K562 (cell line): ENCODE measurements around the gene KIF7. TPM values are rescaled to one million over a fixed set of nuclear protein-coding genes. Genes with fewer than 3 reads are reported as not detected.

ENCODE experiments used
- ATAC-seq: fragments of 200-7000 bp; cut with Tn5 transposase; 3 replicates; pipeline ENCODE4 v1.9.1; 2020; ENCODE audit warnings: moderate library complexity
- BruUV-seq: library from RNA; stranded (reverse); fragments of 400-500 nt; replicated peaks from 2 replicates; lab custom pipeline; 2021; lab: Mats Ljungman, UMichigan
- CTCF ChIA-PET: fragments of 300-600 bp; formaldehyde crosslinking; extraction: SDS; loops from one replicate; lab custom pipeline; 2021; ENCODE audit warnings: low intra/inter-chr PET ratio; lab: Yijun Ruan, JAX
- POLR2A ChIA-PET: fragments of 300-600, 350-650 bp; sonication (Branson Sonifier 250); formaldehyde crosslinking; extraction: SDS; loops from one replicate; lab custom pipeline; 2021; ENCODE audit warnings: antibody characterized with exemption, inconsistent platforms; lab: Yijun Ruan, JAX
- DNase-seq, 4 experiments: peaks; one replicate each; pipeline versions ENCODE4 v3.0.0 to v3.0.0-alpha.2; 2011 to 2018; ENCODE audit warnings: low spot score in 3 of 4, mixed read lengths in 3 of 4; ENCODE audit errors: extremely low read depth in 1 of 4
- FAIRE-seq: peaks from 2 replicates; lab custom pipeline; 2011; peaks lifted over from hg19 to GRCh38; lab: Jason Lieb, UNC
- H2AFZ ChIP-seq: 2 replicates; pipeline ENCODE4 v1.6.0; 2011; ENCODE audit warnings: low read depth, low read length, control low read depth, inconsistent platforms
- H3K27ac ChIP-seq: fragments of 200-600 bp; 3 replicates; pipeline ENCODE4 v1.8.0; 2011; ENCODE audit warnings: low read depth, mild to moderate bottlenecking, control low read depth, inconsistent platforms, low read length, moderate library complexity, mixed read lengths; ENCODE audit errors: extremely low read depth
- H3K27me3 ChIP-seq, 2 experiments: fragments of 300-600 bp in 1 of 2; 2 replicates in 1 of 2; 3 replicates in 1 of 2; pipeline versions ENCODE4 v1.6.0 to v1.8.0; 2011; ENCODE audit warnings: inconsistent platforms in 2 of 2, low read length in 2 of 2, mild to moderate bottlenecking in 1 of 2, mixed read lengths in 1 of 2, moderate library complexity in 1 of 2; ENCODE audit not compliant: control insufficient read depth in 2 of 2, insufficient read depth in 2 of 2
- H3K36me3 ChIP-seq: fragments of 300-600 bp; 3 replicates; pipeline ENCODE4 v1.8.0; 2011; ENCODE audit warnings: mild to moderate bottlenecking, low read length, inconsistent platforms; ENCODE audit not compliant: control insufficient read depth, insufficient read depth
- H3K4me1 ChIP-seq, 2 experiments: fragments of 200-600 bp in 1 of 2; replicated peaks in 1 of 2; 2 replicates in 1 of 2; 3 replicates in 1 of 2; pipeline versions ENCODE4 v1.5.1 to v1.8.0; 2011; ENCODE audit warnings: inconsistent platforms in 2 of 2, low read length in 2 of 2, mild to moderate bottlenecking in 1 of 2, mixed read lengths in 1 of 2, moderate library complexity in 1 of 2; ENCODE audit not compliant: control insufficient read depth in 2 of 2, insufficient read depth in 2 of 2
- H3K4me2 ChIP-seq: 2 replicates; pipeline ENCODE4 v1.6.1; 2011; ENCODE audit warnings: low read length, control low read depth, inconsistent platforms, mixed read lengths; ENCODE audit not compliant: insufficient read depth
- H3K4me3 ChIP-seq: fragments of 200-600 bp; sonication (generic), shearing (Covaris generic); 2 replicates; pipeline ENCODE4 v1.5.1; 2016; ENCODE audit warnings: control low read depth, inconsistent platforms
- H3K79me2 ChIP-seq: fragments of 200-600 bp; 3 replicates; pipeline ENCODE4 v1.8.0; 2011; ENCODE audit warnings: low read length, inconsistent platforms; ENCODE audit not compliant: control insufficient read depth, insufficient read depth
- H3K9ac ChIP-seq, 2 experiments: 2 replicates each; pipeline versions ENCODE4 v1.6.0 to v1.6.1; 2011; ENCODE audit warnings: low read depth in 2 of 2, low read length in 2 of 2, control low read depth in 1 of 2, inconsistent platforms in 1 of 2, mild to moderate bottlenecking in 1 of 2, mixed read lengths in 1 of 2; ENCODE audit not compliant: insufficient read depth in 1 of 2
- H3K9me1 ChIP-seq: one replicate; pipeline ENCODE4 v1.6.0; 2011; ENCODE audit warnings: inconsistent platforms, mild to moderate bottlenecking, low read length, moderate library complexity; ENCODE audit not compliant: control insufficient read depth, insufficient read depth
- H3K9me3 ChIP-seq: replicated peaks from 2 replicates; pipeline ENCODE4 v1.5.1; 2011; ENCODE audit warnings: low read depth, low read length, inconsistent platforms; ENCODE audit not compliant: control insufficient read depth, insufficient read depth
- H4K20me1 ChIP-seq: replicated peaks from 2 replicates; pipeline ENCODE4 v1.6.1; 2011; ENCODE audit warnings: low read length, inconsistent platforms, mixed read lengths; ENCODE audit not compliant: control insufficient read depth, insufficient read depth
- ATF1 ChIP-seq, 2 experiments: fragments of 450-650 bp in 1 of 2; IDR thresholded peaks; 2 replicates each; pipeline ENCODE4 v1.6.1; 2016; ENCODE audit warnings: missing compliant biosample characterization in 1 of 2, missing genetic modification characterization in 1 of 2
- CEBPB ChIP-seq: fragments of 450-650 bp; IDR thresholded peaks from 2 replicates; pipeline ENCODE4 v1.6.1; 2016; ENCODE audit warnings: missing genetic modification characterization, missing compliant biosample characterization
- ESRRB ChIP-seq: fragments of 250-450 bp; sonication (Bioruptor Pico); IDR thresholded peaks from 2 replicates; pipeline ENCODE4 v1.5.0; 2020; ENCODE audit warnings: mild to moderate bottlenecking, moderate library complexity, borderline replicate concordance
- FOXJ2 ChIP-seq: fragments of 200-800 bp; sonication (Bioruptor generic); IDR thresholded peaks from 2 replicates; pipeline ENCODE4 v1.6.1; 2016; ENCODE audit warnings: missing genetic modification characterization, missing compliant biosample characterization
- MEF2D ChIP-seq: conservative IDR thresholded peaks from 2 replicates; pipeline ENCODE4 v1.6.1; 2016; ENCODE audit warnings: low read depth, missing genetic modification characterization, missing compliant biosample characterization
- MXI1 ChIP-seq: IDR thresholded peaks from 2 replicates; pipeline ENCODE4 v1.6.1; 2011; ENCODE audit warnings: low read depth, mild to moderate bottlenecking, improper control_type of control experiment, low read length
- NELFE ChIP-seq: IDR thresholded peaks from 2 replicates; pipeline ENCODE4 v1.6.1; 2011; ENCODE audit warnings: mild to moderate bottlenecking; ENCODE audit not compliant: insufficient read depth, insufficient read length
- NUFIP1 ChIP-seq: fragments of 450-650 bp; IDR thresholded peaks from 2 replicates; pipeline ENCODE4 v1.6.1; 2018; ENCODE audit not compliant: partially characterized antibody
- RHOXF2B ChIP-seq: fragments of 250-450 bp; sonication (Bioruptor Pico); conservative IDR thresholded peaks from 2 replicates; pipeline ENCODE4 v1.5.1; 2021
- SRF ChIP-seq, 2 experiments: fragments of 250-450, 450-650 bp in 1 of 2; sonication (Bioruptor Pico) in 1 of 2; sonication (generic) in 1 of 2; formaldehyde crosslinking; IDR thresholded peaks; 2 replicates each; pipeline versions ENCODE4 v1.5.0 to v1.5.1; 2020 to 2022; ENCODE audit warnings: mild to moderate bottlenecking in 1 of 2, missing genetic modification reagents in 1 of 2
- SRSF3 ChIP-seq: fragments of 200-400 bp; formaldehyde crosslinking; IDR thresholded peaks from 2 replicates; pipeline ENCODE4 v1.6.1; 2016; ENCODE audit warnings: mild to moderate bottlenecking, low read length, moderate library complexity; ENCODE audit not compliant: insufficient read depth
- TAF1 ChIP-seq: IDR thresholded peaks from 2 replicates; pipeline ENCODE4 v1.6.1; 2011; ENCODE audit warnings: mild to moderate bottlenecking, low read length, moderate library complexity; ENCODE audit not compliant: insufficient read depth, control insufficient read depth, severe bottlenecking; ENCODE audit errors: extremely low read depth
- TBP ChIP-seq: optimal IDR thresholded peaks from 2 replicates; pipeline ENCODE3; 2011; ENCODE audit warnings: low read depth, low read length, improper control_type of control experiment
- TCF3 ChIP-seq: sonication (generic); formaldehyde crosslinking; IDR thresholded peaks from 2 replicates; pipeline ENCODE4 v1.4.0; 2020; ENCODE audit warnings: mild to moderate bottlenecking, missing genetic modification reagents
- ZHX1 ChIP-seq: fragments of 150-350 bp; conservative IDR thresholded peaks from 2 replicates; pipeline ENCODE4 v1.6.1; 2014; ENCODE audit warnings: low read length
- ZNF174 ChIP-seq: fragments of 250-450 bp; sonication (Bioruptor Pico); IDR thresholded peaks from 2 replicates; pipeline ENCODE4 v1.4.0; 2020; ENCODE audit warnings: mild to moderate bottlenecking
- WGBS: fragments of 100-300 bp; shearing (Covaris generic); methylation state at CpG from one replicate; pipeline ENCODE4 v1.1.6; 2016; ENCODE audit warnings: low coverage, mixed read lengths; ENCODE audit not compliant: insufficient coverage; ENCODE audit errors: missing lambda C conversion rate; 5-methylcytosine and 5-hydroxymethylcytosine counted together
- in situ Hi-C: fragments of 300-500 bp; cut with MboI; formaldehyde crosslinking; loops from 4 replicates; pipeline ENCODE4 v1.15.0; 2018; ENCODE audit warnings: inconsistent platforms, mixed read lengths
- intact Hi-C: fragments of 100-400 bp; cut with micrococcal nuclease; formaldehyde crosslinking; loops from 2 replicates; pipeline ENCODE4 v1.14.2; 2022
- polyA plus RNA-seq, 8 experiments: library from polyadenylated mRNA; depleted of rRNA in 4 of 8; stranded (reverse) in 5 of 8; unstranded in 3 of 8; fragments of >200 nt; fragmentation: Nextera tagmentation in 2 of 8; fragmentation: Illumina TruSeq in 1 of 8; extraction: Ambion mirVana in 2 of 8; extraction: Trizol in 1 of 8; gene quantifications; 2 replicates each; pipeline versions ENCODE4 v1.2.1 to v1.2.3, GENCODE V29; 2011 to 2014; ENCODE audit warnings: inconsistent platforms in 1 of 8, missing spikeins in 1 of 8
- total RNA-seq, 7 experiments: library from RNA; depleted of rRNA in 6 of 7; stranded (reverse); fragments of >200 nt in 6 of 7; fragmentation: Illumina TruSeq in 2 of 7; extraction: Trizol in 2 of 7; gene quantifications; 2 replicates each; pipeline versions ENCODE4 v1.2.1 to v1.2.3, GENCODE V29; 2011 to 2021; ENCODE audit warnings: low replicate concordance in 1 of 7
- TF ChIP-seq, protein P1 (sequence below): fragments of 250-450 bp; sonication (Bioruptor Pico); IDR thresholded peaks from 2 replicates; pipeline ENCODE4 v1.4.0; 2020; ENCODE audit warnings: mild to moderate bottlenecking, moderate library complexity

Gene KIF7
- total and polyA plus RNA-seq, 9 of the 15 experiments (the other 6 are each of a cell fraction or from before 2014, with no cell fraction given) = 0.04 to 2.0 (median 0.58) TPM

- H3K9me1 ChIP-seq = no peaks in the 10 kb centered on the region
- H3K36me3 ChIP-seq = peaks cover 93% of the 10 kb centered on the region
- ChIA-PET POLR2A (no interaction called here), CTCF (no interaction called here)
- H3K9me3 ChIP-seq = no peaks in the 10 kb centered on the region
- H3K9ac ChIP-seq = no peak overlapping the region
- no peak overlapping the region for H3K4me2 ChIP-seq
- H4K20me1 ChIP-seq = no peaks in the 10 kb centered on the region; the same call in 1 of the 2 replicates
- BruUV-seq = no TSS peak
- H3K27me3 ChIP-seq = no peaks in the 10 kb centered on the region
- no peak overlapping the region for H2AFZ ChIP-seq
- DNase-seq (no peak), FAIRE-seq (peak; percentile 35), ATAC-seq (no peak)
- no peak overlapping the region for H3K27ac ChIP-seq
- no peaks in the 10 kb centered on the region for H3K4me1 ChIP-seq
- WGBS = 90% methylated on average over 2 of the region's 2 CpGs
- H3K79me2 ChIP-seq = peaks cover 13% of the 10 kb centered on the region; the same call in 2 of the 3 replicates
- intact Hi-C loops = no loop called here
- no peak for TF ChIP-seq RHOXF2B (CRISPR knock-in tag)
- no peak for TF ChIP-seq MXI1
- TF ChIP-seq TCF3 (CRISPR knock-in tag) = no peak
- TF ChIP-seq, protein P1, sequence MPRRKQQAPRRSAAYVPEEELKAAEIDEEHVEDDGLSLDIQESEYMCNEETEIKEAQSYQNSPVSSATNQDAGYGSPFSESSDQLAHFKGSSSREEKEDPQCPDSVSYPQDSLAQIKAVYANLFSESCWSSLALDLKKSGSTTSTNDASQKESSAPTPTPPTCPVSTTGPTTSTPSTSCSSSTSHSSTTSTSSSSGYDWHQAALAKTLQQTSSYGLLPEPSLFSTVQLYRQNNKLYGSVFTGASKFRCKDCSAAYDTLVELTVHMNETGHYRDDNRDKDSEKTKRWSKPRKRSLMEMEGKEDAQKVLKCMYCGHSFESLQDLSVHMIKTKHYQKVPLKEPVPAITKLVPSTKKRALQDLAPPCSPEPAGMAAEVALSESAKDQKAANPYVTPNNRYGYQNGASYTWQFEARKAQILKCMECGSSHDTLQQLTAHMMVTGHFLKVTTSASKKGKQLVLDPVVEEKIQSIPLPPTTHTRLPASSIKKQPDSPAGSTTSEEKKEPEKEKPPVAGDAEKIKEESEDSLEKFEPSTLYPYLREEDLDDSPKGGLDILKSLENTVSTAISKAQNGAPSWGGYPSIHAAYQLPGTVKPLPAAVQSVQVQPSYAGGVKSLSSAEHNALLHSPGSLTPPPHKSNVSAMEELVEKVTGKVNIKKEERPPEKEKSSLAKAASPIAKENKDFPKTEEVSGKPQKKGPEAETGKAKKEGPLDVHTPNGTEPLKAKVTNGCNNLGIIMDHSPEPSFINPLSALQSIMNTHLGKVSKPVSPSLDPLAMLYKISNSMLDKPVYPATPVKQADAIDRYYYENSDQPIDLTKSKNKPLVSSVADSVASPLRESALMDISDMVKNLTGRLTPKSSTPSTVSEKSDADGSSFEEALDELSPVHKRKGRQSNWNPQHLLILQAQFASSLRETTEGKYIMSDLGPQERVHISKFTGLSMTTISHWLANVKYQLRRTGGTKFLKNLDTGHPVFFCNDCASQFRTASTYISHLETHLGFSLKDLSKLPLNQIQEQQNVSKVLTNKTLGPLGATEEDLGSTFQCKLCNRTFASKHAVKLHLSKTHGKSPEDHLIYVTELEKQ (CRISPR knock-in tag) = no peak
- TF ChIP-seq NELFE = no peak
- TF ChIP-seq SRSF3 = no peak
- TF ChIP-seq ESRRB (CRISPR knock-in tag) = no peak
- no peak for TF ChIP-seq MEF2D (tag)
- no peak for TF ChIP-seq ZHX1
- no peak for TF ChIP-seq TAF1
- no peak for TF ChIP-seq ATF1 (CRISPR knock-in tag; IDR thresholded peaks at IDR 0.05)
- TF ChIP-seq ATF1 (tag; IDR thresholded peaks at IDR 0.05) = no peak
- TF ChIP-seq TBP = no peak
- TF ChIP-seq CEBPB (tag) = no peak
- no peak for TF ChIP-seq SRF (CRISPR knock-in tag; IDR thresholded peaks at IDR 0.05)
- no peak for TF ChIP-seq NUFIP1
- no peak for TF ChIP-seq FOXJ2 (tag)
- TF ChIP-seq ZNF174 (CRISPR knock-in tag) = no peak
- in situ Hi-C loops = no loop called here
- H3K4me3 ChIP-seq = no peak overlapping the region
Observed at GRCh38 chr15:89613031-89613430, 42.2 kb downstream of the KIF7 start.
